OCI-LY7 (cell line): ENCODE results near the gene TMEM63B.

Source experiments
- EZH2phosphoT487 ChIP-seq: fragments of 200-600 bp; sonication (generic); IDR thresholded peaks from 2 replicates; pipeline ENCODE4 v1.6.1; 2018; ENCODE audit warnings: low read depth, borderline replicate concordance, mild to moderate bottlenecking, mixed run types, antibody characterized with exemption, low read length, moderate library complexity, mixed read lengths
- TF ChIP-seq, protein P1 (sequence below): fragments of 200-600 bp; sonication (generic); conservative IDR thresholded peaks from 2 replicates; pipeline ENCODE4 v1.5.1; 2014; ENCODE audit warnings: mild to moderate bottlenecking, antibody characterized with exemption, low read length, moderate library complexity, mixed read lengths

DNA sequence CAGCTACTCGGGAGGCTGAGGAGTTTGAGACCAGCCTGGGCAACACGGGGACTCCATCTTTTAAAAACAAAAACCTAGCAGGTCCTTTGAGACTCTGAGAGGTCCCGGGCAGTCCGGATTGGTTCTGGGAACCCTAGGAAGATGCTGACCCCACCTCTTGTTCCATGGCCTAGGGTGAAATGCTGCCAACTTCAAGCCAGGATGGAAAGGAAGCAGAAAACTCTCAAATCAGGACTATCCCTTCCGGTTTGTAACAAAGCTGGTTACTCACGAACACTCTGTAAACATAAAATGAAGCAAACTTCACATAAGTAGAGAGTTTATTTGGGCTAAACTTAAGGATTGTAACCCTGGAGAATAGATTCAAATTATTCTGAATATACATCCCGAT, 59.3 kb downstream of the TMEM63B start:
- TF ChIP-seq, protein P1, sequence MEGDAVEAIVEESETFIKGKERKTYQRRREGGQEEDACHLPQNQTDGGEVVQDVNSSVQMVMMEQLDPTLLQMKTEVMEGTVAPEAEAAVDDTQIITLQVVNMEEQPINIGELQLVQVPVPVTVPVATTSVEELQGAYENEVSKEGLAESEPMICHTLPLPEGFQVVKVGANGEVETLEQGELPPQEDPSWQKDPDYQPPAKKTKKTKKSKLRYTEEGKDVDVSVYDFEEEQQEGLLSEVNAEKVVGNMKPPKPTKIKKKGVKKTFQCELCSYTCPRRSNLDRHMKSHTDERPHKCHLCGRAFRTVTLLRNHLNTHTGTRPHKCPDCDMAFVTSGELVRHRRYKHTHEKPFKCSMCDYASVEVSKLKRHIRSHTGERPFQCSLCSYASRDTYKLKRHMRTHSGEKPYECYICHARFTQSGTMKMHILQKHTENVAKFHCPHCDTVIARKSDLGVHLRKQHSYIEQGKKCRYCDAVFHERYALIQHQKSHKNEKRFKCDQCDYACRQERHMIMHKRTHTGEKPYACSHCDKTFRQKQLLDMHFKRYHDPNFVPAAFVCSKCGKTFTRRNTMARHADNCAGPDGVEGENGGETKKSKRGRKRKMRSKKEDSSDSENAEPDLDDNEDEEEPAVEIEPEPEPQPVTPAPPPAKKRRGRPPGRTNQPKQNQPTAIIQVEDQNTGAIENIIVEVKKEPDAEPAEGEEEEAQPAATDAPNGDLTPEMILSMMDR: no peak
- TF ChIP-seq EZH2phosphoT487: no peak
